Measurements from ENCODE around the gene ZNHIT2. TPM values are rescaled to one million over a fixed set of nuclear protein-coding genes. Genes with fewer than 3 reads are reported as not detected.

The ZNHIT2 gene
- total RNA-seq, 1 donor from 2014 or later, result 11.3 TPM

- DNase-seq (ENCODE audit: low read depth, low spot score), result no peak
Measured at GRCh38 chr11:65104628-65105027, 12.9 kb downstream of the ZNHIT2 start.

- no peak for DNase-seq (ENCODE audit: low read depth, low spot score)
Measured at GRCh38 chr11:65103476-65103875, 14.0 kb downstream of the ZNHIT2 start.

GRCh38 chr11:65102142-65103095 lies 15.1 kb downstream of the ZNHIT2 start:
- no peak for DNase-seq (ENCODE audit: low read depth, low spot score)

DNA sequence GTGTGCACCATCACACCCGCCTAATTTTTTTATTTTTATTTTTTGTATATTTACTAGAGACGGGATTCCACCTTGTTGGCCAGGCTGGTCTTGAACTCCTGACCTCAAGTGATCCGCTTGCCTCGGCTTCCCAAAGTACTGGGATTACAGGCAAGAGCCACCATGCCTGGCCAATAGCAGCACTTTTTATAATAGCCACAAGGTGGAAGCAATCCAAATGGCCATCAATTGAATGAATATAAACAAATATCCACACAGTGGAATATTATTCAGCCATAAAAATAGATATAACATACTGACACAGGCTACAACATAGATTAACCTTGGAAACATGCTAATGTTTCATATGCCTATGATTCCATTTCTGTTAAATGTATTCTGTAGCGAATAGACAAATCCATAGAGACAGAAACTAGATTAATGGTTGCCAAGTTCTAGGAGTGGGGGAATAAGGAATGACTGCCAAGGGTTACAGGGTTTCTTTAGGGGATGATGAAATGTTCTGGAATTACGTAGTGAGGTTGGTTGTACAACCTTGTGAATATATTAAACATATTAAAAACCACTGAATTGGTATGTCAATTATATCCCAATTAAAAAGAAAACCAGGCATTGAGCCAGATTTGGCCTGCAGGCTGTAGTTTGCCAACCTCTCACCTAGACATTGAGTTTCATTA lies 16.7 kb downstream of the ZNHIT2 start:
- DNase-seq (ENCODE audit: low read depth, low spot score), result no peak

DNA sequence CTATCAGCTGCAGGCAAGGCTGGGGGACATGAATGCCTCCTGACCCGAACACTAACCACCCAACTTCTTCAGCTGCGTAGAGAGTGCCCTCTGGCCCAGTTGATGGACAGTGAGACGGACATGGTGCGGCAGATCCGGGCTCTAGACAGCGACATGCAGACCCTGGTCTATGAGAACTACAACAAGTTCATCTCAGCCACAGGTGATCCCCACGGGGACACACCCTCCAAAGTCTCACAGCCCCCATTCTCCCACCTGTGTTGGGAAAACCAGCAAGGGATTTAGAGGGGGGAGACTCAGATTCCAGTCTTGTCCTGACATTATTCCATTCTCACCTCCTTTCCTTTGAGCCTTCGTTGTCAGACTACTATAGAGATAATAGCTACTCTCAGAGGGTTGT lies 20.6 kb downstream of the ZNHIT2 start:
- no peak for DNase-seq (ENCODE audit: low read depth, low spot score)

DNA sequence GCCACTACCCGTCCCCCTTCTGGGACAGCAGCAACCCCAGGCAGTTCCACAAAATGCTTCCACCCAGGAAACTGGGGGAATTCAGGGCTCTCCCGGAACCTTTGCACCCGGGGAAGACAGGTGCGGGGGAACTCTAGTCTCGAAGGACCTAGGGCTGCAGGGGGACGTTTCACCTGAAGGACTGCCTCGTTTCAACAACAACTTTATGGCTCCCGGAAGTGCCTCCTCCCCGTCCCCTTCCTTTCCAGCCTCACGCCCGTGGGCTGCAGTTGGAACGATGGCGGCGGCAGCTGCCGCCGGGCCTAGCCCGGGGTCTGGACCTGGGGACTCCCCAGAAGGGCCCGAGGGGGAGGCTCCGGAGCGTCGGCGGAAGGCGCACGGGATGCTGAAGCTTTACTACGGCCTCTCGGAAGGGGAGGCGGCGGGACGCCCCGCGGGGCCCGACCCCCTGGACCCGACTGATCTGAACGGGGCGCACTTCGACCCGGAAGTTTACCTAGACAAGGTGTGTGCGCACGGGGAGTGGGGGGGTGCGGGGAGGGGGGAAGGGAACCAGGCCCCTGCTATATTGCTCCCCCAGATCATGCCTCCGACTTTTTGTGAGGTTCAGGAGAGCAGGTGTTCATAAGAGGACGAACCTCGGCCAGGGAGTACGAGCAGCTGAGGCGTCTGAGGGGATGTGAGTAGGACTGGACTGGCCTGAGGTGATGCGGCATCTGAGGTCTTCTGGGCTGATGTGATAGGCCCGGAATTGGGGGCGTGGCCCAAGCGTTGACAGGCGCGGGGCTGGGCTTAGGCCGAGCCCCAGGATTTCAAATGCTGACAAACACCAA lies 21.3 kb downstream of the ZNHIT2 start, which contains the start of gene VPS51:
VPS51 (plus strand) TSS at position 241 of the 833 bp plus-strand sequence; CDS start at position 278, 37 bp downstream.
- peak; percentile 79 for DNase-seq (ENCODE audit: low read depth, low spot score)

- DNase-seq (ENCODE audit: low read depth, low spot score), result no peak
Measured at GRCh38 chr11:65095427-65095826, 22.1 kb downstream of the ZNHIT2 start.

DNA sequence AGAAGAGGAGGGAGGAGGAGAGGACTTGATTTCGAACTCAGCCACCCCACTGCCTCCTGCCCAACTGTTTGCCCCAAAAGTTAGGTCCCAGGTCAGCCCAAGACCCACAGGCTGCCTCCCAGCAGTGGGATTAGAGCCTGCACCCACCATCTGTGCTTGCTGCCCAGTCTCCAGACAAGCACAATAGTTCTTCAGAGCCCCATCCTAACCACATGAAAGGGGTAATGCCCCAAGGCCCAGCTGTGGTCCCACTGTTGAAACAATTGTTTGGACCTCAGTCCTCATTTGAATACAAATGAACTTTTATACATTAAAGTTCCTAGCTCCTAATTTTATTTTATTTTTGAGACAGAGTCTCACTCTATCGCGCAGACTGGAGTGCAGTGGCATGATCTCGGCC lies 26.9 kb downstream of the ZNHIT2 start:
- no peak for DNase-seq (ENCODE audit: low read depth, low spot score)

DNA sequence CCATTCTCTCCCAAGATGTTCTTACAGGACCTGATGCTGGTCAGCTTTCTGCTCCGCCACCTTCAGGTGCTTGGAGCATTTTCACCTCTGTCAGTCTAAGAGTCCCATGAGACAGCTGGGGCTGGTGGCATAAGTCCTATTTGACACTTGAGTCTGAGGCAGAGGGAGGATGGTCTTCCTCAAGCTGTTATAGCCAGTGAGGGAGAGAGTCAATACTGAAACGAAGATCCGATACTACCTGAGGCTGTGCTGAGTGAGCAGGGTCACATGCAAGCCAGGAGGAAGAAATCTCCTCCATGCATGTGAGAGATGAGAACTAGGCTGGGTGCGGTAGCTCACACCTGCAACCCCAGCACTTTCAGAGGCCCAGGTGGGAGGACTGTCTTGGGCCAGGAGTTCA lies 27.9 kb downstream of the ZNHIT2 start:
- no peak for DNase-seq (ENCODE audit: low read depth, low spot score)

DNA sequence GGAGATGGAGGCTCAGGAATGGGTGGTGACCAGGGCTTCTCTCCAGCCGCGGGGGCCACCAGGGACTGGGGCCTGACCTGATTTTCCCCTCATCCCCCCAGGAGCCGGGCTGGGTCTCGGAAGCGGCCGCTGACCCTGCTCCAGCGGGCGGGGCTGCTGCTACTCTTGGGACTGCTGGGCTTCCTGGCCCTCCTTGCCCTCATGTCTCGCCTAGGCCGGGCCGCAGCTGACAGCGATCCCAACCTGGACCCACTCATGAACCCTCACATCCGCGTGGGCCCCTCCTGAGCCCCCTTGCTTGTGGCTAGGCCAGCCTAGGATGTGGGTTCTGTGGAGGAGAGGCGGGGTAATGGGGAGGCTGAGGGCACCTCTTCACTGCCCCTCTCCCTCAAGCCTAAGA lies 29.7 kb downstream of the ZNHIT2 start:
- DNase-seq (ENCODE audit: low read depth, low spot score), result no peak

GRCh38 chr11:65087216-65087615 lies 30.3 kb downstream of the ZNHIT2 start:
- DNase-seq (ENCODE audit: low read depth, low spot score), result no peak

GRCh38 chr11:65086809-65087208 lies 30.7 kb downstream of the ZNHIT2 start:
- no peak for DNase-seq (ENCODE audit: low read depth, low spot score)

DNA sequence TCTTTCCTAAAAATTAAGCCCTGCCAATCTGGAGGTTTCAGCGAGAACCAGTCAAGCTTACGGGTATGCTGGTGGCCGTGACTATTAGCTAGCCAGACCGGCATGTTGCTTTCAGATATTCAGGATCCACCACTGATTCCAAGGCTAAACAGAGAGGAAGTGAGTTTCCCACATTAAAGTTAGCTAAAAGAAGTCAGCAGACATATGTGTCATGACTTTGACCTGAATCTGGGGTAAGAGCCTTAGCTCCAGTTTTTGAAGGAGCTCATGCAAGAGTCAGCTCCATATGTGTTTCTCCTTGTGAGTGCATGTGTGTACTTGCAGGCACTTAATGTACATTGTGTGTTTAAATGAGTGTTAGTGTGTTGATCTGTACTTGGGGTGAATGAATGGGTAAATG lies 32.1 kb downstream of the ZNHIT2 start:
- no peak for DNase-seq (ENCODE audit: low read depth, low spot score)

DNA sequence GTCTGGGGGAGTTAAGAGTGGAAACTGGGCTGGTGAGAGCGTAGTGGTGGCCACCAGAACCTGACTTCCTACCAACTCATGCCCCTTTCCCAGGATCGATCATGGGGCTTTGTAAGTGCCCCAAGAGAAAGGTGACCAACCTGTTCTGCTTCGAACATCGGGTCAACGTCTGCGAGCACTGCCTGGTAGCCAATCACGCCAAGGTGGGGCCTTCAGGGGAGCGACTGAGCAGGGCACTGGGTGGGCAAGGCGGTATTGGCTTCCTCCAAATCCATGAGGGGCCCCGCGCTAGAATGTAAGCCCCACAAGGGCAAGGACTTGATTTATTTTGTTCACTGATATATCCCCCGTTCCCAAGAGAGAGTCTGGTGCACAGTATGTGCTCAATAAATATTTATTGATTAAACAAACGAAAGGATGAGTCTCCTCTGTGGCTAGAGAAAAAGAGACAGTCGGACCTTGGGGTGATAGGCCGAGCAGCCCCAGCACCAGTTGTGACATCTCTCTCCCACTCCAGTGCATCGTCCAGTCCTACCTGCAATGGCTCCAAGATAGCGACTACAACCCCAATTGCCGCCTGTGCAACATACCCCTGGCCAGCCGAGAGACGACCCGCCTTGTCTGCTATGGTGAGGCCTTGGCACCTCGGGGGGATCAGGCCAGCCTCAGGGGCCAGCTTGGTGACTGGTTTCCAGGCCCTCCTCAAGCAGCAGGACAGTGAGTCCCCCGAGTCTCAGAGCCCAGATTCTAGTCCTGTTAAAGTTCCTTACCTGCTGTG lies 32.7 kb downstream of the ZNHIT2 start:
- no peak for DNase-seq (ENCODE audit: low read depth, low spot score)

GRCh38 chr11:65083834-65084597 lies 33.5 kb downstream of the ZNHIT2 start, which contains the start of the genes CDCA5 and ZFPL1:
TSS of gene CDCA5 (minus strand) at chr11:65084040. CDS start at chr11:65083978, 62 bp downstream.
TSS of gene ZFPL1 (plus strand) at chr11:65084222. CDS start at chr11:65084699, 477 bp downstream.
- peak; percentile 85 for DNase-seq (ENCODE audit: low read depth, low spot score)

GRCh38 chr11:65083134-65083833 lies 34.2 kb downstream of the ZNHIT2 start:
- no peak for DNase-seq (ENCODE audit: low read depth, low spot score)

GRCh38 chr11:65078786-65079342 lies 38.6 kb downstream of the ZNHIT2 start:
- no peak for DNase-seq (ENCODE audit: low read depth, low spot score)

DNA sequence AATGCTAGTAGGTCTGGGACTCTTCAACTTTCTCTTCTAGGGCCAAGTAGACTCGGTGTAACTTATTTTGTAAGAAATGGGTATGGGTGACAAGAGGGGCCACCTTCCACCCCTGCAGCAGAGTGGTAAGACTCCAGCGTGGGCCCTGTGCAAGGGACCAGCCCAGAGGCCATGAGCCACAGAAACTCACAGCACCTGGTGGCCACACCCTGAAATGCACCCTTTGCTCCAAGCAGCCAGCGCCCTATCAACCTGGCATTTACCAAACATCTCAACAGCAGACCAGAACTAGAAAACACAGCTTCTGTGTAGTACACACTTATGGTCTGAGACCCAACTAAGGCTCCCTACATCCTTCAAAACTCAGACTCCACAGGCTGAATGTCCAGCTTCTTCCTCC lies 39.4 kb downstream of the ZNHIT2 start:
- no peak for DNase-seq (ENCODE audit: low read depth, low spot score)

DNA sequence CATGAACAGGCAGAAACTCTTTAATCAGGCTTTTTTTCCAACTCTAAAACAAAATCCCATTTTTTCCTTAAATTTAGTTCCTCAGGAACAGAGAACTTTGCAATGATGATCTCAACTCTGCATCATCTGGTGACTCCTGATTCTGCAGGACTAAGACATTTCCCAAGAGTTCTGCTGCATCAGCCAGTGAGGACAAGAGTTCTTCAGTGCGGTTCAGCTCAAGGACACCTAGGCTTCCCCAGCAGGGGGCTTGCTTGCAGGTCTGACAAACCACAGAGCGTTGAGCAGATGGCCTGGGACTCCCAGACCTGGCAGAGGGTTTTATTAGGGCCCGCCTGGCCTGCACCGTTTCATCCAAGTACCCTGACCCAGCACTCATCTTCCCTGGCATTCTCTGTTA lies 40.0 kb downstream of the ZNHIT2 start:
- no peak for DNase-seq (ENCODE audit: low read depth, low spot score)

All from pulmonary artery endothelial cell (primary cell).